GM23248 (cell line): ENCODE data around the gene SARNP. TPM values are rescaled to one million over a fixed set of nuclear protein-coding genes. Genes with fewer than 3 reads are reported as not detected.
"Not testable (repeated sequence)": the region's sequence is repeated elsewhere in the genome, so short reads cannot be mapped to it uniquely, and the experiment has no call there.

ENCODE experiments used
- DNase-seq: peaks from one replicate; pipeline ENCODE4 v3.0.0-alpha.2; 2015
- H2AFZ ChIP-seq: fragments of 200-600 bp; sonication (generic); 2 replicates; pipeline ENCODE4 v1.6.1; 2016; ENCODE audit warnings: antibody characterized with exemption
- H3F3A ChIP-seq: fragments of 200-600 bp; sonication (generic); 2 replicates; pipeline ENCODE4 v1.6.1; 2016; ENCODE audit warnings: mild to moderate bottlenecking, antibody characterized with exemption, mixed run types; ENCODE audit not compliant: insufficient read depth
- H3K27ac ChIP-seq: fragments of 200-600 bp; sonication (generic); 2 replicates; pipeline ENCODE4 v1.5.1; 2016; ENCODE audit warnings: mild to moderate bottlenecking
- H3K27me3 ChIP-seq: fragments of 200-600 bp; sonication (generic); replicated peaks from 2 replicates; pipeline ENCODE4 v1.6.1; 2016; ENCODE audit warnings: mild to moderate bottlenecking; ENCODE audit not compliant: insufficient read depth
- H3K36me3 ChIP-seq: fragments of 200-600 bp; sonication (generic); 2 replicates; pipeline ENCODE4 v1.6.1; 2016; ENCODE audit warnings: low read depth, mild to moderate bottlenecking
- H3K4me1 ChIP-seq: fragments of 200-600 bp; sonication (generic); 2 replicates; pipeline ENCODE4 v1.6.1; 2016; ENCODE audit warnings: mild to moderate bottlenecking; ENCODE audit not compliant: insufficient read depth
- H3K4me2 ChIP-seq: fragments of 200-600 bp; sonication (generic); one replicate; pipeline ENCODE4 v1.6.1; 2016; ENCODE audit warnings: mild to moderate bottlenecking; ENCODE audit not compliant: unreplicated experiment
- H3K4me3 ChIP-seq: fragments of 200-600 bp; sonication (generic); 2 replicates; pipeline ENCODE4 v1.5.1; 2016; ENCODE audit warnings: mild to moderate bottlenecking
- H3K79me2 ChIP-seq: fragments of 200-600 bp; sonication (generic); 2 replicates; pipeline ENCODE4 v1.6.1; 2016; ENCODE audit warnings: mild to moderate bottlenecking; ENCODE audit not compliant: insufficient read depth
- H3K9ac ChIP-seq: fragments of 200-600 bp; sonication (generic); 2 replicates; pipeline ENCODE4 v1.6.1; 2016; ENCODE audit warnings: mild to moderate bottlenecking
- H3K9me2 ChIP-seq: fragments of 200-600 bp; sonication (generic); 2 replicates; pipeline ENCODE4 v1.6.1; 2016; ENCODE audit warnings: mixed run types, mild to moderate bottlenecking, moderate library complexity; ENCODE audit not compliant: insufficient read depth
- H3K9me3 ChIP-seq: fragments of 200-600 bp; sonication (generic); one replicate; pipeline ENCODE4 v1.6.1; 2017; ENCODE audit warnings: low read depth
- H4K20me1 ChIP-seq: fragments of 200-600 bp; sonication (generic); 2 replicates; pipeline ENCODE4 v1.6.0; 2016; ENCODE audit not compliant: insufficient read depth
- EZH2 ChIP-seq: fragments of 200-600 bp; sonication (generic); IDR thresholded peaks from 2 replicates; pipeline ENCODE4 v1.6.1; 2018; ENCODE audit warnings: antibody characterized with exemption, mild to moderate bottlenecking; ENCODE audit not compliant: insufficient read depth, poor library complexity, severe bottlenecking
- EZH2phosphoT487 ChIP-seq: fragments of 200-600 bp; sonication (generic); IDR thresholded peaks from 2 replicates; pipeline ENCODE4 v1.6.1; 2018; ENCODE audit warnings: antibody characterized with exemption, moderate library complexity, mild to moderate bottlenecking, low read depth; ENCODE audit not compliant: insufficient read depth
- WGBS, 2 experiments: methylation state at CpG; one replicate each; pipeline ENCODE4 v1.1.6; 2015 to 2017; ENCODE audit warnings: low lambda C conversion rate in 2 of 2, low coverage in 1 of 2; ENCODE audit errors: missing lambda C conversion rate in 2 of 2; 5-methylcytosine and 5-hydroxymethylcytosine counted together
- in situ Hi-C: fragments of 300-500 bp; cut with MboI; formaldehyde crosslinking; loops from 2 replicates; pipeline ENCODE4 v1.15.0; 2020
- polyA plus RNA-seq: library from polyadenylated mRNA; unstranded; fragments of >200 nt; fragmentation: Nextera tagmentation; extraction: Ambion mirVana; gene quantifications from 2 replicates; pipeline ENCODE4 v1.2.1, GENCODE V29; 2016
- total RNA-seq: library from RNA; depleted of rRNA; stranded (reverse); fragments of >200 nt; shearing (Covaris generic); gene quantifications from 2 replicates; pipeline ENCODE4 v1.2.3, GENCODE V29; 2014

The SARNP gene
- total and polyA plus RNA-seq, 2 experiments from 2014 or later: 53.6 to 131 TPM

GRCh38 chr12:55765736-55766290 is 51.7 kb downstream of the SARNP start:
- no peak for TF ChIP-seq EZH2
- no peak for TF ChIP-seq EZH2phosphoT487
- Histone ChIP-seq H3K4me3 (no peak overlapping the region), H3K4me1 (no peaks in the 10 kb centered on the region), H3K9me2 (no peaks in the 10 kb centered on the region), H3K27me3 (no peaks in the 10 kb centered on the region), H3K4me2 (no peak overlapping the region), H3K9me3 (no peaks in the 10 kb centered on the region), H3K36me3 (peaks cover 11% of the 10 kb centered on the region; the same call in 1 of the 2 replicates), H4K20me1 (no peaks in the 10 kb centered on the region), H2AFZ (no peak overlapping the region), H3K79me2 (peaks cover 55% of the 10 kb centered on the region), H3K9ac (no peak overlapping the region), H3K27ac (no peak overlapping the region), H3F3A (no peaks in the 10 kb centered on the region)
- DNase-seq: no peak
- 72 to 79% methylated on average over 4 to 5 of the region's 5 CpGs for WGBS, 2 experiments
- in situ Hi-C loops: no loop called here

GRCh38 chr12:55762646-55763045 is 54.9 kb downstream of the SARNP start:
- Histone ChIP-seq H3K27ac (no peak overlapping the region), H3K9me3 (no peaks in the 10 kb centered on the region), H3K79me2 (peaks cover 45% of the 10 kb centered on the region), H3K4me2 (no peak overlapping the region), H3K27me3 (no peaks in the 10 kb centered on the region), H3K9me2 (no peaks in the 10 kb centered on the region), H3K4me3 (no peak overlapping the region), H4K20me1 (no peaks in the 10 kb centered on the region), H3K4me1 (no peaks in the 10 kb centered on the region), H2AFZ (no peak overlapping the region), H3F3A (no peaks in the 10 kb centered on the region), H3K9ac (no peak overlapping the region), H3K36me3 (peaks cover 32% of the 10 kb centered on the region)
- in situ Hi-C loops: no loop called here
- TF ChIP-seq EZH2phosphoT487: no peak
- TF ChIP-seq EZH2: no peak
- no peak for DNase-seq

DNA sequence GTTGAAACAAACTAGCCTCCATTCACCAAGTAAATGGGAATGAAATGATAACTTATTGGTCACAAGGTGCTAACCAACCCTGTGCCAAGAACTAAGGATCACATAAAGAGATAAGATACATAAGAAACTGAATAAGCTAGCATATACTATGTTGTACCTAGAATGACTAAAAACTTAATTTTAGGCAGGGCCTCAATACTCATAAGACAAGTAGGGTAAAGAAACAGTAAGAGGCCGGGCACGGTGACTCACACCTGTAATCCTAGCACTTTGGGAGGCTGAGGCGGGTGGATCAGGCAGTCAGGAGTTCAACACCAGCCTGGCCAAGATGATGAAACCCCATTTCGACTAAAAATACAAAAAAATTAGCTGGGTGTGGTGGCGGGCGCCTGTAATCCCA is 56.9 kb downstream of the SARNP start:
- Histone ChIP-seq H3K4me3 (no peak overlapping the region), H3K79me2 (peaks cover 30% of the 10 kb centered on the region), H3K27me3 (no peaks in the 10 kb centered on the region), H3K4me1 (no peaks in the 10 kb centered on the region), H3K4me2 (no peak overlapping the region), H4K20me1 (no peaks in the 10 kb centered on the region), H3K9ac (no peak overlapping the region), H3K9me3 (no peaks in the 10 kb centered on the region), H3K36me3 (peaks cover 43% of the 10 kb centered on the region), H3K9me2 (no peaks in the 10 kb centered on the region), H3K27ac (no peak overlapping the region), H3F3A (peaks cover 8% of the 10 kb centered on the region; the same call in 1 of the 2 replicates), H2AFZ (no peak overlapping the region)
- no peak for TF ChIP-seq EZH2phosphoT487
- no peak for TF ChIP-seq EZH2
- 91 to 92% methylated on average over 6 of the region's 6 CpGs for WGBS, 2 experiments
- DNase-seq: peak; percentile 13
- in situ Hi-C loops: no loop called here

DNA sequence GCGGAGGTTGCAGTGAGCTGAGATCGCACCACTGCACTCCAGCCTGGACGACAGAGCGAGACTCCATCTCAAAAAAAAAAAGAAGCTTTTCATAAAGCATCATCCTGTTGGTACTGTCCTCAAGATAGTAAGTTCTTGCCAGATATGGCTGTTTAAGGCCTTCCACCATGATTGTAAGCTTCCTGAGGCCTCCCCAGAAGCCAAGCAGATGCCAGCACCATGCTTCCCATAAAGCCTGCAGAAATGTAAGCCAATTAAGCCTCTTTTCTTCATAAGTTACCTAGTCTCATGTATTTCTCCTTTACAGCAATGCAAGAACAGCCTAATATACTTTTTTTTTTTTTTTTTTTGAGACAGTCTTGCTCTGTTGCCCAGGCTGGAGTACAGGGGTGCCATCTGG is 58.9 kb downstream of the SARNP start:
- 95 to 97% methylated on average over 4 of the region's 4 CpGs for WGBS, 2 experiments
- DNase-seq, H3K27ac ChIP-seq, in situ Hi-C loops, H3K4me2 ChIP-seq, H3F3A ChIP-seq, H3K9ac ChIP-seq, H3K9me2 ChIP-seq, H3K27me3 ChIP-seq, H3K9me3 ChIP-seq, H4K20me1 ChIP-seq, H3K4me1 ChIP-seq, H2AFZ ChIP-seq, H3K4me3 ChIP-seq: not testable (repeated sequence)
- H3K36me3 ChIP-seq: peaks cover 47% of the 10 kb centered on the region
- H3K79me2 ChIP-seq: peaks cover 17% of the 10 kb centered on the region

GRCh38 chr12:55757701-55758100 is 59.8 kb downstream of the SARNP start:
- TF ChIP-seq EZH2phosphoT487 (no peak), EZH2 (no peak)
- Histone ChIP-seq H3K4me1 (no peaks in the 10 kb centered on the region), H3K4me3 (no peak overlapping the region), H2AFZ (no peak overlapping the region), H3F3A (peaks cover 9% of the 10 kb centered on the region; the same call in 1 of the 2 replicates), H3K27me3 (no peaks in the 10 kb centered on the region), H3K9me3 (no peaks in the 10 kb centered on the region), H3K27ac (no peak overlapping the region), H3K4me2 (no peak overlapping the region), H4K20me1 (no peaks in the 10 kb centered on the region), H3K9ac (no peak overlapping the region), H3K36me3 (peaks cover 51% of the 10 kb centered on the region), H3K79me2 (peaks cover 14% of the 10 kb centered on the region; the same call in 1 of the 2 replicates), H3K9me2 (no peaks in the 10 kb centered on the region)
- in situ Hi-C loops: no loop called here
- DNase-seq: no peak
- 71 to 75% methylated on average over 2 of the region's 2 CpGs for WGBS, 2 experiments
